Measurements from ENCODE around the gene DLGAP4.
"Not testable (repeated sequence)": the region's sequence is repeated elsewhere in the genome, so short reads cannot be mapped to it uniquely, and the experiment has no call there.

The DLGAP4 gene

DNA sequence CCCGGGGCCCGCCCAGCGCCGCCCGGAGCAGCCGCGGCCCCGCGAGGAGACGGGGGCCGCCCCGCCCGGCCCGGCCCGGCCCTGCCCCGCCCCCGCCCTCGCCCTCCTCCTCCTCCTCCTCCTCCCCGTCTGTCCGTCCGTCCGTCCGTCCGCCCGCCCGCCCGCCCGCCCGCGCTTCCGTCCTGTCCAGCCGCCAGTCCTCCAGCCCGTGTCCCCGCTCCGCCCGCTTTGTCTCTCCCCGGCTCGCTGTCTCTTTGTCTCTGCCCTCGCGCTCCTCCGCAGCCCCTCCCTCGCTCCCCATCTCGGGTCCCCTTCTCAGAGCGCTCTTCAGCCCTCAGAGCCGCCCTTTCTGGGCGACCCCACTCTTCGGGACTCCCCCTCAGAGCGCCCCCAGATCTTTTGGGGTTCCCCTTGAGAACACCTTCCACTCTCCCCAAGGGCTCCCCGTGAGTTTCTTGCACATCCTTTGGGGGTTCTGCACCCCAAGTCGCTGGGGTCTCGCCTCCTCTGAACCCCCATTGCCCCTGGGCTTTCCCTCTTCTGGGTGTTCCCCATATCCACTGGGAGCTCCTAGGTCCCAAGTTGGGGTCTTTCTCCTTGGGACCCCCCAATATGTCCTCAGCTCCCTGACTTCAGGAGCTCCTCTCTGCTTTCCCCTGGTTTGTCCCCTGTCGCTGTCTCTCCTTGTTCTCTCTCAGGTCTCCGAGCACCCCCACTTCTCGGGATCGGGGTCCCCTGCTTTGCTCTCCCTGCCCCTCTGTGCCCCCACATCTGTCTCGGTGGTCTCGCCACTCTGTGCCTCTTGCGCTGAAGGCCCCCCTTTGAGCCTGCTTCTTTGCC is 155.7 kb downstream of the DLGAP4 start:
- no peak for DNase-seq

DNA sequence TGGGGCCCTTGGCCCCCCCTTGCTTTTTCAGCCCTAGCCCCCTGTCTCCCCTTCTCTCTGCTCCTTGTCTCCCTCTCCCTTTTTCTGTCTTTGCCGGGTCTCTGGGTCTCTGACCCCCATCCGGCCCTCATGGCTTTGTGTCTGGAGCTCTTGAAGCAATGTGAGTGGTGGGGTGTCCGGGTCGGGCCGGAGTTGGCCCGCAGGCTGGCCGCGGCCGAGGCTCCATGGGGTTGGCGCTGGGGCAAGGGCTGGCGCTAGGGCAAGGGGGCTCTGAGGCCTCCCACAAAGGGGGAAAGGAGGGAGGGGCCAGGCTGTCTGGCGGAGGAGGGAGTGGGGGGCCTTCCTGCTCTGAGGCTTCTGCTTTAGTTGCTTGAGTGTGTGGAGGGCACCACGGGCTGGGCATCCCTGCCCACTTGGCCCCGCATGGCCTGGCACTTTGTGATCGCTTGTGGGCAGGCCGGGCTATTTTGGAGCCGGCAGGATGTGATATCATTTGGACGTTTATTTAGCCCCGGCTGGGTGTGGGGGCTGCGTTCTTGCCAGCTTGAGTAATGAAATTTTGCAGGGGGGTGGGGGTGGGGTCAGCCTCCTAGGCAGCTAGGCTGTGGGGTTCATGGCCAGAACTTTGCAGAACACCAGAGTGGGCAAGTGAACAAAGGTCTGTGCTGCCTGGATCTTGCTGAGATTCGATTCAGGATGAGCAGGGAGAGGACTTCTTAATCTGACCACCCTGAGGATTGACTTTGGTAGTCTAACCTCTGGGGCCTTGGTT is 156.5 kb downstream of the DLGAP4 start:
- no peak for DNase-seq

DNA sequence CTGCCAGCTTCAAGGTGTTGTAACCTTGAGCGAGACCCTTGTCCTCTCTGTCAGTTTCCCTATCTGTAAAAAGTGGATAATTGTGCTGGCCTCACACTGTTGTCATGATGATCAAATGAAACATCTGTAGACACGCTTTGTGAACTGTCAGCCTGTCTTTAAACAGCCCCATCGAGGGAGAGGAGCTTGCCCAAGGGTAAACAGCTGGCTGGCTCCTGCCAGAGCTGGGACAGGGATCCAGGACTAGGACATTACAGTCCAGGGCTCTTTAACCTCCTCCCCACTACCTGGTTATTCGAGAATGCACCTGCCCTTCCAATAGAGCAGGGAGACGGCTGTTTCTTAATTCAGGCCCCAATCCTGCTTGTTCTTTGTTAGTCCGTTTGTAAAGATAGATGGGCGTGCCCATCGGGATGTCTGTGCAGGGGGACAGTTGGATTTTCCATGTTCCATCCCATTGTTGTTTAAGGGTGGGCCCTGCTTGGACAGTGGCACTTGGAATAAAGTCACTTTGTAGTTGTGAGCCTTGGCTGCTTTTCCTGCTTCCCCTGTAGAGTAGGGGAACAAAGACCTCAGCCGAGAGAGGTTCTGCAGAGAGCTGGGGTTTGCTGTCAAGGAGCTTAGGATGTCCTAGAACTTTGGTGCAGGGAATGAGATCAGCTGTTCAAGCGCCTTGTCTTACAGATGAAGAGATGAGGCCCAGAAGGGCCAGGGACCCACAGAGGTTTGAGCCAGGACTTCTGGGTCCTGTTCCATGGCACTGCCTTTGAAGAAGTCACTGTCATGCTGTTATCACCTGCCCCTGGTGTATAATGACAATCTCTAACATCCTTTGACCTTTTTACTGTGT is 157.3 kb downstream of the DLGAP4 start:
- no peak for DNase-seq

DNA sequence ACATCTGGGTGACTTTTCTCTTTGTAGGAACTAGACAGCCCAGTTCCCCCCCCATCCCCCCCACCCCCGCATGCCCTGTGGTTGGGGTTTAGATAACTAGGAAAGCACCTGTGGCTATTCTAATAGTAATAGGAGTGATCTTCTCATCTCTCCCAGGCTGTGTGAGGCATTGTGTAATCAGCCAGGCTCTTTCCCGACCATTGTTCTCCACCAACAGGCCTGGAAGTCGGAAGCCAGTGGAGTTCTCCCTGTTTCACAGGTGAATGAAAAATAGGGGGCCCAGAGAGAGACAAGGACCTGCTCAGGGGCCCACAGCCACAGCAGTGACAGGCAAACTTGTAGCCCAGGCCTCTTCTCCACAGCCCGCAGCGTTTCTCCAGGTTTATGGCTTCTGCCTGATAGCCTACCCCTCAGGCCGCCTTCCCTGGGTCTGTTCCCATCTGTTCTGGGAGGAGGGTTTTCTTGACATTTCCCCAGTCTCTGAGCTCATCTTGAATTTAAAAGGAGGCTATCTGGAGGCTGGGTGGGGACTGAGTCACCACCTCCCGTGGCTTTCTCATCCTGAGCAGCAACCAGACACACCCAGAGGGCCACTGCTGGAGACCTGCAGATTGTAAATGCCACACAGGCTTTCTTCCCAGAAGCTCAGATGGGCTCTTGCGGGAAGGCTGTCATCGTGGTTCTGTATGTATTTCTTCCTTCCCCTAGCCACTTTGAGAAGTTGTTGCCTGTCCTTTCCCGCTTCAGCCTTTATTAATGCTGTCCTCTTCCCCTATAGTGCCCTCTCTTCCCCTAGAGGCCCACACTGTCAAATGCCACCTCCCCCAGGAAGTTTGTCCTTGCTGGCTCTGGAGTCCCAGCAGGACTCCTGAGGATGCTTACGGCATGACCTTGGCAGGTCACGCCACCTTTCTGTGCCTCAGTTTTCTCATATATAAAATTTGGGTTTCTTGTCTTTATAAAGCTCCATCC is 159.3 kb downstream of the DLGAP4 start:
- no peak for DNase-seq

DNA sequence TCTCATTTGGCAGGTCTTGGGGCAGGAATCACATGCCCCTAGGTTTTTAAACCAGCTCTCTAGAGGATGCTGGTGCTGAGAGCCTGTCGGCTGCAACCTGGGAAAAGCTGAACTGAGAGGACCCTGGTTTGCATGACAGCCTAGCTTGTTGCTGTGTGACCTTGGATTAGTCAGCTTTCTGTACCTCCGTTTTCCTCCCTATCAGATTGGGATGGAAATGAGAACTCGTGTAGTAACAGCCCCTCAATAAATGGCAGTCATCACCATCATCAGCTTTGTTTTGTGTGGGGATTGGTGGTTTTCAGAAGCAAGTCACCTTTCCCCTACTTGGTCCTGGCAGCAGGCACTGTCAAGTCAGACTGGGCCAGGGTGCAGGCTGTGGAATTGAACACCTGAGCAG is 159.9 kb downstream of the DLGAP4 start:
- no peak for DNase-seq

DNA sequence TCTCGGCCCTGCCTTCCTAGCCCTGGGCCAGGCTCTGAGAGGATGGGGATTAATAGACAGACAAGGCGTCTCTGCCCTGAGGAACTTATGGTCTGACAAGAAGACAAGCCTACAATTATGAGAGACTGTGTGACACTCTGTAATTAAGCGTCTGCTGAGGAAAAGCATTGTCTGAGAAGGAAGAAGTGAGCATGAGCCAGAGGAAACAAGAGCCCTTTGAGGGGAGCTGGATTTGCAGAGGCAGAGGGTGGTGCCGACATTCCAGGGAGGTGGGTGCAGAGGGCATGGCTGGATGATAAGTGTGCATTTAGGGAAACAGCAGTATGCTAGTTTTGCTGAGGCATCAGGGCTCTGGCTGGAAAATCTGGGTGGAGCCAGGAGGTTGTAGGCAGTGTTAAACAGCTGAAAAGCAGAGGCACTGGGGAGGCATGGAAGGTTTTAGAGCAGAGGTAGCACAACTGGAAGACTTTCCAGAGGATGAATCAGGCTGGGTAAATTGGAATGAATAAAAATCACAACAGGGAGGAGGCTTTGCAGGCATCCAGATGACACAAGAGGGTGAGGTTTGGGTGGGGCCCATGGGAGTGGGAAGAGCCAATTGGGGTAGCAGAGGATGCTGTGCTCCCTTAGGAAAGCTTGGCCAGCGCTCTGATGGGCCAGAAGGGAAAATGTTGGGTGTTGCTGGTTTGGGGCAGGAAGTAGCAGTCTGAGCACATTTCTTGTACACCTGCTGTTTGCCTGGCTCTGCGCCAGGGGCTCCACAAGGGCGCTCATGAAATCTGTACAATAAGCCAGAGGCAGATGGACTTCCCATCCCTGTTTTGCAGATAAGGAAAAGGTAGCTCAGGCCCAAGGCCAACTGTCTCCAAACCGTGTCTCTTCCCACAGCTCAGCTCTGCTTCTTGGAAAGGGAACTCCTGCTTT is 161.2 kb downstream of the DLGAP4 start:
- no peak for DNase-seq

DNA sequence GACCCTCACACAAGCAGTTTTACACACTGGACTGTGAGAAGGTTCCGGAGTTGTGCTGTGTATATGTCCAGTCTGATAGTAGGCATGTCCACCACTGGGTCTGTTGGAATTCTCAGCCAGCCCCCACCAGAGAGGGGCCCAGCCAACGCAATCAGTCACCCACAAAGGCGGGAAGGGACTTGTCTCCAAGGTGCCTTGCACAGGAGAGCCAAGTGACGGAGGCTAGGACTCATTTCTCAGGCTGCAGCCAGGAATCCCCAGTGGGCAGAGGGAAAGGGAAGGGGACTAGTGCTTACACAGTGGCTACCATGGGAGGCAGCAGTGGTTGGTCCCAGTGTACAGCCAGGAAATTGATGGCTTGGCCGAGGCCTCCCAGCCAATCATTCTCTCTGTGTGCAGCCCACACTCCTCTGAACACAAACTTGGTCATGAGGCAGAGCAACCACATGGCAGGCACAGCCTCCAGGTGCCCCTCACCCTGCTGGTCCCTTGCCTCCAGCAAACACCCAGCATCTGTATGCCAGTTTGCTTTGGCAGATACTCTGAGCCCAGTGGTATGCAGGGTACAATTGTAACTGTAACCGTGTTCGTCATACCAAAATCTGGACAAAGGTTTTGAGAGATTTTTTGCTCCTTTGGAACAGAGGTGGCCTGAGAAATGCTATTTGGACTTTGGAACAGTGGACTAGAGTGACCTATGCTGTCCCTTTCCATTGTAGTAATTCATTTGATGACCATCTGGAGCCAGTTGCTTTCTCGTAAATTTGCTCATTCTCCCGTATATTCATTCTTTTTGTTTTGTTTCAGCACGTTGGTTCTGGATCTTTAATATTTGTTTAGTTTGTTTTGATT is 162.2 kb downstream of the DLGAP4 start:
- DNase-seq, result no peak

DNA sequence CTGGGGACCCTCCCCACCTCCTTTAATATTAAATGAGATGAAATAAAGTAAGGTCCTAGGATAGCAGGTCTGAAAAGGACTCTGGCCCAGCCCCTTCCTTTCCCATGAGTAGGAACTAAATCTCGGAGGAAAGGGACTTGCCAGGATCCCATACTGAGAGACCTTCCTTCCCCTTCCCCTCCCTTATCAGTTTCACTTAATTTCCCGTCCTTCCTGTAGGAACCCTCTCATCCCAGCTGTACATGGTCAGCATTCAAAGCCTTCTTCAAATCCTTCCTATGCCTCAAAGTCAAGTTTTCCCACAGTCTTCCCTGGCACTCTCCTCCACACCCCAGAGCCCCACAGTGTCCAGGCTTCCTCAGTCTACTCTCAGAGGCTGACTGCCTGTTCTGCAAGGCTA is 163.8 kb downstream of the DLGAP4 start:
- DNase-seq, result no peak

DNA sequence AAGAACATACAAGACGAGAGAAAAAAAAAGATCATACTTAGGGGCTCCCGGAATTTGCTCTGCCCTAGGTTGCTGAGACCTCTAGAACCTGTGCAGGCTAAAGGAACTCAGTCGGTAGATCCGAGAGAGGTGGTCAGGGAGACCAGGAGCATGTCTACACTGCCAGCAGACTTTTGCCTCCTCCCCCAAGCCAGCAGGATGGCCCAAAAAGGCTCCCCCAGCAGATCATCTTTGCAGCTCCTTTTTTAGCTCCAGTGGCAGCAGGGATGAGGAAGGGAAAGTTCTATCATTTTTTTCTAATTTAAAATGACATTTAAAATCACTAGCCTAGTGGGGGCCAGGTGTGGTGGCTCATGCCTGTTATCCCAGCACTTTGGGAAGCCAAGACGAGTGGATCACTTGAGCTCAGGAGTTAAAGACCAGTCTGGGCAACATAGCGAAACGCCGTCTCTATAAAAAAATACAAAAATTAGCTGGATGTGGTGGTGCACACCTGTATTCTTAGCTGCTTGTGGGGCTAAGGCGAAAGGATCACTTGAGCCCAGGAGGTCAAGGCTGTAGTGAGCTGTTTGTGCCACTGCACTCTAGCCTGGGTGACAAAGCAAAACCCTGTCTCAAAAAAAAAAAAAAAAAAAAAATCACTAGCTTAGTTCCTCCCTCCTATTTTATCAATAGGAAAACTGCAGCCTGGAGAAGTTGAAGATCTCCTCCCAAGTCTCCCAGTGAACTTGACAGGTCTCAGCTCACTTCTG is 165.9 kb downstream of the DLGAP4 start:
- no peak for DNase-seq

DNA sequence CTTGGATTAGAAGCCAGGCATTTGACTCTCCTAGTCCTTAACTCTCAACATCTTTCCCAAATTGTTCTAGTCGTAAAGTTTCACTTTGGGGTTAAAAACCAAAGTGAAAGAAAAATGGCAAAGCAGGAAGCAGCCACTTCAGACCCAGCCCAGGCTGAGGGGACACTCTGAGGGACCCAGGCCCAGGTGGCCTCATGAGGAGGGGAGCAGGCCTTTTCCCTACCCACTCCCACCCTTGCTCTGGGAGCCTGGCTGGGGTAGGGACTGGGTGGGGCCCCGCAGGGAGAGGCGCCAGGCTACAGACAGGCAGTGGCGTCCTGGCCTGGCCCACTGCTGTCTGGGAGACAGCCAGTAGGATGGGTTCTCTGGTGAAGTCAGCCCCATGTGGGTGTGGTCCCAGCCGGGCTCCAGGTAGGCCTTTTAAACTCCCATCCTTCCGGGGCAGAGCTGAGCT is 166.5 kb downstream of the DLGAP4 start:
- no peak for DNase-seq

DNA sequence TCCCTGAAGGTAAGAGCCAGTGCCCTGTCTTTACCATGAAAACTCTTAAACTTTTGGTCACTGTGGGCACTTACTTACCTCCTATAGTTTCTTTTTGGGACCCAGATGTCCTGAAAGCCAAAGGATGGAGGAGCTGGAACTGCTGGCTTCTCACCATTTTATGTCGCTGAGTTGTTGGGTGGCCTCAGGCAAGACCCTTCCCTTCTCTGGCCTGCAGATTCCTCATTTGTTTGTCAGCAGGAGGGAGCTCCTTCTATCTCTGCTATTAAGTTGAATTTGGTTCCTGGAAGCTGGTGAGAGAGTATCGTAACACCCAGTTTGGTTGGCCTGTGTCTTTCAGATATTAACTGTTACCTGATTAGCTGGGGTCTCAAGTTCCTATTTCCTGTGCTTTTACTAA is 167.0 kb downstream of the DLGAP4 start:
- DNase-seq, result no peak

DNA sequence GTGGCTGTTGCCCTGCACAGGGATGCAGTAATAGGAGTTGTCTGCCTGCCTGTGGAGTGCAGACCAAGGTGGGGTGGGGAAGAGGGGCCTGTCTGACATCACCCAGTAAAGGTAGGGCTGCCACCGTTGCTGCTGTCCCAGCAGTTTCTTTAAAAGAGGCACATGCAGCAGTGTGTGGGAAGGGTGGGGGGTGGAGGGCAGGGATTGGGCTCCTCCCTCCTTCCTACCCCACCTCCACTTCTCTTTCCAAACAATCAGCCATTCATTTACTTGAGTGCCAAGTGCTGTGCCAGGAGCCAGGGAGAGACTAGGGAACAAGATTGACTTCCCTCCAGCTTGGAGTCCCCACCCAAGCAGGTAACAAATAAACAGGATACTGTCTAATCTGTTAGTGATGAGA is 168.4 kb downstream of the DLGAP4 start:
- DNase-seq, result no peak

DNA sequence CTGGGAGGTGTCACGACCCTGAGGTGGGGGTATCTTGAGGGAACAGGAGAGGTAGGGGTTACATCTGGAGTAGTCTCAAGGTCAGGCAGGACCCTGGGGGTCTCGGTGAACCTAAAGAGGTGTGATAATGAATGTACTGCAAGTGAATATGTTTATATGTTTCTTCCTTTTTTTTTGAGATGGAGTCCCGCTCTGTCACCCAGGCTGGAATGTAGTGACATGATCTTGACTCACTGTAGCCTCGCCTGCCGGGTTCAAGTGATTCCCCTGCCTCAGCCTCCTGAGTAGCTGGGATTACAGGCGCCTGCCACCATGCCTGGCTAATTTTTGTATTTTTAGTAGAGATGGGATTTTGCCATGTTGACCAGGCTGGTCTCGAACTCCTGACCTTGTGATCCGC is 168.9 kb downstream of the DLGAP4 start:
- DNase-seq, result not testable (repeated sequence)

DNA sequence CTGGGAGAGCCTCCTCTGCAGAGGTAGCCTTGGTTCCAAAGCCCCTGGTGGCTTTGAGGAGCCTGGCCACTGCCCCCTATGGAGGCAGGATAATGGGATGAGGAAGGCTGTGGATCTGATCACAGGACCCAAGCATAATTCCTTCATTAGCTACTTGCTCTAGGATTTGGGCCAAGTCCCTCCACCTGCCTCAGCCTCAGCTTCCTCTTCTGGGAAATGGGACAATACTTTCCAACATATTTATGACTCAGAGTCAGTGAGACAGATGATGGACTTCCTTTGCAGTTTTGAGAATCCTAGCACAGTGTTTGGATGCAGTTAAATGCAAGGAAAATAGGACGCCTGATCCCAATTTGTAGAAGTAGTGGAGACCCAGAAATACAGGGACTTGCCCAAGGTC is 171.3 kb downstream of the DLGAP4 start:
- no peak for DNase-seq

DNA sequence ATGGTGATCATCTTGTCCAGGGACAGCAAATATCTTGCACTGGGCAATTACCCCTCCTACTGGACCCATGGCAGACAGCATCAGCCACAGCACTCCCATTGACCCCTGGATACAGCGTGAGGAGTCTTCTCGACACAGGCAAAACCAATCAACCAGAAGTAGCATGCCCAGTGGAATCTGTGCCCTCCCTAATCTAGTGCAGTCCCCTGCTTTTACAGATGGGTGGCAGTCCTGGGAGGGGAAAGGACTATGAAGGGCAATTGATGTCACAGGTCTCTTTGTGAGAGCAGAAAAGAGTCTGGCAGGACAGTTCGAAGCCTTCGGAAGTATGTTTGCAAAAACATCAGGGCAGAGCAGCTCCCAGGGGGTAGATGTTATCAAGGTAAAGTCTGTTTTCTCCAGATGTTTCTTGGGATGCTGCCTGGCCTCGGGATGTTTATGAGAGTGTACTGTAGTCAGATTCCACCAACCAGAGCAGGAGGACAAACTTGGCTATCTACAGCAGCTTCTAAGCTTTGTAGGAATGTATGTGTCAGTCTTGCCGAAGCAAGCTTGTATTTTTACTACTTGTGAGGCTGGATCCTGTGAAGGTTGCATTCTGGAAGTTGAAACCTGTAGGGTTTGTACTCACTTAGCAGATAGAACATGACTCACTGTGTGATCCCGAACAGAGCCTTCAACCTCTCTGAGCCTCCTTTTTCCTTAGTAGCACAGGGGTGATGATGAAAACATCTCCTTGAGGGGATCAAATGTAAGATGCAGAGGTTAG is 172.2 kb downstream of the DLGAP4 start:
- DNase-seq, result no peak

DNA sequence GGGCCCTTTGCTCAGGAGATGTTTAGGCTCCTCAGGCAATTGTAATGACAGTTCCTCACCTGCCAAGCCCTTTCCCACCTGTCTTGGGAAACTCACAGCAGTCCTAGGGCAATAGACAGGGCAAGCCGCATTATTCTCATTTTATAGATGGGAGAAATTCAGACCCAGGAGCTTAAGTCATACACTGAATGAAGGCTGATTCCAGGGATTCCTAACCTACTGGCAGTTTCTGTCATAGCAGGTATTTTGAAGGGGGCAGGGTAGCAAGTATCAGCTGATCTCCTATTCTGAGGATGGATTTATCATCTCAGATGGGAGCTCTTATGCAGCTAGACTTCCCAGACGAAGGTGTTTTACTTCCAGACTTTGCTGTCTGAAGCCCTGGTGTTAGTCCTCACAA is 173.8 kb downstream of the DLGAP4 start:
- DNase-seq, result no peak

DNA sequence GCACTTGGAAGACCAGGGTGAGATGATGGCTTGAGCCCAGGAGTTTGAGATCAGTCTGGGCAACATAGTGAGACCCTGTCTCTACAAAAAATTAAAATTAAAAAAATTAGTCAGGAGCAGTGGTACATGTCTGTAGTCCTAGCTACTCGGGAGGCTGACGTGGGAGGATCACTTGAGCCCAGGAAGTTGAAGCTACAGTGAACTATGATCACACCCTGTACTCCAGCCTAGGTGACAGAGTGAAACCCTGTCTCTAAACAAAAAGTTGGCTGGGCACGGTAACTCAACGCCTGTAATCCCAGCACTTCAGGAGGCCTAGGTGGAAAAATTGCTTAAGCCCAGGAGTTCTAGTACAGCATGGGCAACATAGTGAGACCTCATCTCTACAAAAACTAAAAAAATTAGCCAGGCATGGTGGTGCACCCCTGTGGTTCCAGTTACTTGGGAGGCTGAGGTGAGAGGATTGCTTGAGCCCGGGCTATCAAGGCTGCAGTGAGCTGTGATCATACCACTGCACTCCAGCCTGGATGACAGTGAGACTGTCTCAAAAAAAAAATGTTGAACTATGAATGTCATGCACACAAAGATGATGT is 174.4 kb downstream of the DLGAP4 start:
- no peak for DNase-seq
